CD14-positive monocyte (primary cell): Measurements from ENCODE around the gene CDK5. TPM values are rescaled to one million over a fixed set of nuclear protein-coding genes. Genes with fewer than 3 reads are reported as not detected.

Source experiments
- DNase-seq, 3 donors: peaks; one replicate each; pipeline ENCODE4 v3.0.0-alpha.2; 2011 to 2022
- H2AFZ ChIP-seq: 2 replicates; pipeline ENCODE4 v1.6.0; 2012; ENCODE audit warnings: mild to moderate bottlenecking, low read depth, low read length, inconsistent platforms; ENCODE audit not compliant: insufficient read depth, poor library complexity, severe bottlenecking
- H3K27ac ChIP-seq, 2 donors: 1 replicate in 1 of 2; 2 replicates in 1 of 2; pipeline ENCODE4 v1.5.1; 2012 to 2013; ENCODE audit warnings: low read length in 2 of 2, control low read depth in 1 of 2, inconsistent platforms in 1 of 2, low read depth in 1 of 2, mild to moderate bottlenecking in 1 of 2
- H3K27me3 ChIP-seq, 2 donors: one replicate each; pipeline versions ENCODE4 v1.6.0 to v1.6.1; 2011 to 2013; ENCODE audit warnings: low read length in 2 of 2; ENCODE audit not compliant: control insufficient read depth in 2 of 2, insufficient read depth in 2 of 2
- H3K36me3 ChIP-seq, 2 donors: replicated peaks in 1 of 2; 1 replicate in 1 of 2; 2 replicates in 1 of 2; pipeline versions ENCODE4 v1.5.1 to v1.6.1; 2012 to 2013; ENCODE audit warnings: low read length in 2 of 2, control low read depth in 1 of 2, inconsistent platforms in 1 of 2, mild to moderate bottlenecking in 1 of 2; ENCODE audit not compliant: insufficient read depth in 2 of 2, control insufficient read depth in 1 of 2
- H3K4me1 ChIP-seq, 2 donors: 1 replicate in 1 of 2; 2 replicates in 1 of 2; pipeline versions ENCODE4 v1.5.1 to v1.6.1; 2012 to 2013; ENCODE audit warnings: low read length in 2 of 2, control low read depth in 1 of 2, inconsistent platforms in 1 of 2, mild to moderate bottlenecking in 1 of 2, moderate library complexity in 1 of 2; ENCODE audit not compliant: insufficient read depth in 2 of 2, control insufficient read depth in 1 of 2
- H3K4me2 ChIP-seq: replicated peaks from 2 replicates; pipeline ENCODE3; 2012; ENCODE audit warnings: low read length, moderate library complexity, mild to moderate bottlenecking; ENCODE audit not compliant: poor library complexity, severe bottlenecking; ENCODE audit errors: extremely low read depth
- H3K4me3 ChIP-seq, 3 experiments: fragments of 200-600 bp in 1 of 3; sonication (generic) in 1 of 3; replicated peaks in 1 of 3; 1 replicate in 2 of 3; 2 replicates in 1 of 3; pipeline ENCODE4 v1.5.1; 2011 to 2013; ENCODE audit warnings: low read length in 3 of 3, mild to moderate bottlenecking in 3 of 3, control low read depth in 2 of 3, low read depth in 2 of 3, inconsistent platforms in 1 of 3, moderate library complexity in 1 of 3
- H3K79me2 ChIP-seq: 2 replicates; pipeline ENCODE4 v1.6.0; 2012; ENCODE audit warnings: mild to moderate bottlenecking, control low read depth, inconsistent platforms, low read length, moderate library complexity; ENCODE audit not compliant: insufficient read depth
- H3K9ac ChIP-seq: 2 replicates; pipeline ENCODE4 v1.6.0; 2017; ENCODE audit warnings: low read length, mild to moderate bottlenecking; ENCODE audit not compliant: insufficient read depth, poor library complexity, severe bottlenecking
- H3K9me3 ChIP-seq, 2 donors: replicated peaks in 1 of 2; 1 replicate in 1 of 2; 2 replicates in 1 of 2; pipeline versions ENCODE4 v1.5.1 to v1.6.1; 2012 to 2013; ENCODE audit warnings: low read length in 2 of 2, control low read depth in 1 of 2; ENCODE audit not compliant: control insufficient read depth in 1 of 2, insufficient read depth in 1 of 2
- H4K20me1 ChIP-seq: 2 replicates; pipeline ENCODE4 v1.6.0; 2012; ENCODE audit warnings: mild to moderate bottlenecking, low read length, control low read depth, moderate library complexity; ENCODE audit not compliant: insufficient read depth
- H3K27ac Mint-ChIP-seq, 7 donors: one replicate each; pipeline ENCODE4 v1.8.0; 2020; ENCODE audit warnings: mild to moderate bottlenecking in 7 of 7, mixed read lengths in 7 of 7, moderate library complexity in 6 of 7, inconsistent platforms in 2 of 7
- H3K27me3 Mint-ChIP-seq, 3 donors: one replicate each; pipeline ENCODE4 v1.8.0; 2021 to 2022; ENCODE audit warnings: low read depth in 3 of 3, mild to moderate bottlenecking in 3 of 3, mixed read lengths in 3 of 3, moderate library complexity in 3 of 3, inconsistent platforms in 1 of 3
- H3K36me3 Mint-ChIP-seq, 2 donors: one replicate each; pipeline ENCODE4 v1.8.0; 2020; ENCODE audit warnings: mixed read lengths in 2 of 2, inconsistent platforms in 1 of 2, mild to moderate bottlenecking in 1 of 2
- H3K4me1 Mint-ChIP-seq: one replicate; pipeline ENCODE4 v1.8.0; 2020; ENCODE audit warnings: mild to moderate bottlenecking, mixed read lengths
- H3K4me3 Mint-ChIP-seq, 2 donors: one replicate each; pipeline ENCODE4 v1.8.0; 2020; ENCODE audit warnings: mild to moderate bottlenecking in 2 of 2, mixed read lengths in 2 of 2, moderate library complexity in 1 of 2
- H3K9me3 Mint-ChIP-seq, 7 donors: one replicate each; pipeline ENCODE4 v1.8.0; 2020 to 2022; ENCODE audit warnings: mixed read lengths in 7 of 7, mild to moderate bottlenecking in 6 of 7, moderate library complexity in 6 of 7, inconsistent platforms in 2 of 7
- CTCF ChIP-seq: fragments of 200-600 bp; IDR thresholded peaks from one replicate; pipeline ENCODE4 v1.8.0; 2022; ENCODE audit warnings: antibody characterized with exemption, mild to moderate bottlenecking
- WGBS: methylation state at CpG from one replicate; pipeline ENCODE4 v1.1.5; 2013; ENCODE audit warnings: missing lambda C conversion rate; ENCODE audit not compliant: insufficient coverage; 5-methylcytosine and 5-hydroxymethylcytosine counted together
- intact Hi-C, 2 donors: fragments of 100-400 bp; cut with micrococcal nuclease; formaldehyde crosslinking; loops; one replicate each; pipeline versions ENCODE4 v1.15.0 to v1.15.1; 2023
- polyA plus RNA-seq, 3 donors: library from polyadenylated mRNA; depleted of rRNA in 1 of 3; unstranded in 2 of 3; stranded (reverse) in 1 of 3; fragments of 300-500 nt in 2 of 3; fragments of >200 nt in 1 of 3; fragmentation: Illumina TruSeq in 2 of 3; gene quantifications; 1 replicate in 2 of 3; 2 replicates in 1 of 3; pipeline ENCODE4 v1.2.3, GENCODE V29; 2012 to 2021

CDK5 gene
- polyA plus RNA-seq, 3 donors = 14.9 to 31.2 (median 24.9) TPM

GRCh38 chr7:151070574-151070960, 12.9 kb upstream of the CDK5 start:
- Histone ChIP-seq H3K79me2 (no peaks in the 10 kb centered on the region), H3K4me1 (no peaks in the 10 kb centered on the region), H3K27me3 (no peaks in the 10 kb centered on the region), H2AFZ (no peak overlapping the region), H3K4me3 (no peak overlapping the region), H3K36me3 (peaks cover 90 to 95% of the 10 kb centered on the region in 2 donors), H3K27ac (no peak overlapping the region), H3K9ac (no peak overlapping the region), H4K20me1 (peaks cover 43% of the 10 kb centered on the region), H3K4me2 (no peak overlapping the region), H3K9me3 (no peaks in the 10 kb centered on the region)
- no peaks in the 10 kb centered on the region for H3K4me1 Mint-ChIP-seq
- peaks cover 0 to 3% (median 0%) of the 10 kb centered on the region in 7 donors for H3K9me3 Mint-ChIP-seq
- no peak for TF ChIP-seq CTCF
- H3K4me3 Mint-ChIP-seq = no peak overlapping the region
- over 99% methylated on average over 15 of the region's 15 CpGs for WGBS
- H3K27ac Mint-ChIP-seq = peak overlapping the region in 1 of 7 donors; percentile 55
- DNase-seq = no peak
- intact Hi-C loops = no loop called here
- no peaks in the 10 kb centered on the region for H3K27me3 Mint-ChIP-seq
- peaks cover 65 to 91% of the 10 kb centered on the region in 2 donors for H3K36me3 Mint-ChIP-seq

DNA sequence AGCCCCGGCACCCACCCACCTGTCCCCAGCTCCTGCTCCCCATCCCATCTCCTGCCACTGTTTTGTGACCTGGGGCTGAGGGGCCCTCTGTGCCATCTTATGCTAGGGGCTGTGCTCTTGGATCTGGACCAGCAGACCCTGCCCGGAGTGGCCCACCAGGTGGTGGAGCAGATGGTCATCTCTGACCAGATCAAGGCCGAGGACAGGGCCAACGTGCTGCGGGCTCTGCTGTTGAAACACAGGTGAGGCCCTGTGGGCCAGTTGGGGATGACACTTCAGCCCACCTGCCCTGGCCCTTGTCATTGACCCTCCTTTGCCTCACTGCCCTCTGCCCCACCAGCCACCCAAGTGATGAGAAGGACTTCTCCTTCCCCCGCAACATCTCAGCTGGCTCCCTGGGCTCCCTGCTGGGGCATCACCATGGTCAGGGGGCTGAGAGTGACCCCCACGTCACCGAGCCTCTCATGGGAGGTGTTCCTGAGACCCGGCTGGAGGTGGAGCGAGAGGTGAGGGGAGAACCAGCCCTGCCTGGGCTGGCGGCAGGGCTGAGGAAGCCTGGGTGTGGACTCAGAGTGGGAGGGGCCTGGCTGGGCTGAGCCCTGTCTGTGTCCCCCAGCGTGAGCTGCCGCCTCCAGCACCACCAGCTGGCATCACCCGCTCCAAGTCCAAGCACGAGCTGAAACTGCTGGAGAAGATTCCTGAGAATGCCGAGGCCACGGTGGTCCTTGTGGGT, 12.3 kb upstream of the CDK5 start:
- H3K4me1 Mint-ChIP-seq = no peaks in the 10 kb centered on the region
- H2AFZ ChIP-seq = no peak overlapping the region
- H3K36me3 Mint-ChIP-seq = peaks cover 65 to 91% of the 10 kb centered on the region in 2 donors
- intact Hi-C loops = no loop called here
- H3K27ac ChIP-seq = no peak overlapping the region
- no peaks in the 10 kb centered on the region for H3K9me3 ChIP-seq
- no peak overlapping the region for H3K4me3 ChIP-seq
- no peaks in the 10 kb centered on the region for H3K27me3 ChIP-seq
- no peak overlapping the region for H3K9ac ChIP-seq
- no peaks in the 10 kb centered on the region for H3K27me3 Mint-ChIP-seq
- 96% methylated on average over 15 of the region's 17 CpGs for WGBS
- H4K20me1 ChIP-seq = peaks cover 47% of the 10 kb centered on the region
- no peak for TF ChIP-seq CTCF
- peak overlapping the region in 1 of 7 donors; percentile 69 for H3K27ac Mint-ChIP-seq
- H3K79me2 ChIP-seq = no peaks in the 10 kb centered on the region
- H3K4me1 ChIP-seq = no peaks in the 10 kb centered on the region
- H3K4me2 ChIP-seq = no peak overlapping the region
- H3K36me3 ChIP-seq = peaks cover 90 to 95% of the 10 kb centered on the region in 2 donors
- DNase-seq = no peak
- H3K4me3 Mint-ChIP-seq = no peak overlapping the region
- peaks cover 0 to 3% (median 0%) of the 10 kb centered on the region in 7 donors for H3K9me3 Mint-ChIP-seq
